Sciatic nerve (tissue), 1 donor: ENCODE results near the gene DMGDH. TPM values are rescaled to one million over a fixed set of nuclear protein-coding genes. Genes with fewer than 3 reads are reported as not detected.

ENCODE experiments used
- total RNA-seq: library from RNA; stranded (reverse); fragmentation: NEBNext Ultra II Directional; extraction: Animal tissue kit (Norgen Biotek cat#: 25700); gene quantifications from one replicate; pipeline ENCODE4 v1.2.1, GENCODE V29; 2021
- donor health status: DM: no; HTN: no; CAD: no.

The DMGDH gene
- total RNA-seq, 1 donor from 2014 or later, result 8.0 TPM

Other genes starting within 250 kb of the DMGDH start
- 7.0 TPM for gene ARSB, start 84.4 kb downstream of the DMGDH start, total RNA-seq
- 33.2 TPM for gene BHMT2, start 93 bp upstream of the DMGDH start, total RNA-seq
- gene BHMT, start 42.1 kb upstream of the DMGDH start, total RNA-seq, result 3.2 TPM
- 20.6 TPM for gene JMY, start 166.5 kb upstream of the DMGDH start, total RNA-seq